NCI-H2227 treated with DMSO at 0.1 percent for 48 hours (cell line): Measurements from ENCODE around the gene PPARGC1A.

Source experiments
- DNase-seq: peaks from one replicate; lab custom pipeline; 2025; lab: John Stamatoyannopoulos, UW

Gene PPARGC1A

DNA sequence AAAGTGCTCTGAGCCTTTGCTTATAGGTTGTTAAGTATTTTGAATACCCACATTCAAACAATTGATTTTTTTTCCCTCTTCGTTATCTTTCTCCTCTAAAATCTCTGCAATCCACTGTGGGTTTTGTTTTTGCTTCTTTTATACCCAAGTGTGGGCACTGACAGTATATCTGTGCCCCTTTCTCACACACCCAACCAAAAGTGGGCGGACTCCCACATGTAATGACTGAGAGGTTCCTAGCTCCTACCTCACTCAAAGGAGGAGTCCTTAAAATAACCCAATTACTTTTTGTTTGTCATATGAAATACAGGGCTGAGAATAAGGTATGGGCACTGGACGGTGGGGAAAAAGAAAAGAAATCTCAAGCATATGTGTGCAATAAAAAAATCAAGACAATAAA, 51.7 kb downstream of the PPARGC1A start:
- no peak for DNase-seq

DNA sequence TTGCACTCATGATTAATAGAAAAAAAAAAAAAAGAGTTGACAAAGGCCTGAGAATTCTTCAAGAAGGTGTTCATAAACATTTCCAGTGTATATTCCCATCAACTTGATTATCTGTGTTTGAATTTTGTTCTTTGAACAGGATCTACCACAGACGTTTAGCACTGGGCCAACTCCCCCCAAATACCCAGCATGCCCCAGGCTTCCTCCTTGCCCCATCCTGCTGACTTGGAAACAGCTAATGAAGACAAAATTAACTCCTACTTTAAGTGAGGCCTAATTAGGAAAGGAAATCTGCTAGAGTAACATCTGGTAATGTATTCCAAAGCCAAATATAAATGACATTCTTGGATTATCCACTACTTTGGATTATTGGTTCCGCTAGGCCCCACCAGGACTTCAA, 52.5 kb downstream of the PPARGC1A start:
- no peak for DNase-seq

DNA sequence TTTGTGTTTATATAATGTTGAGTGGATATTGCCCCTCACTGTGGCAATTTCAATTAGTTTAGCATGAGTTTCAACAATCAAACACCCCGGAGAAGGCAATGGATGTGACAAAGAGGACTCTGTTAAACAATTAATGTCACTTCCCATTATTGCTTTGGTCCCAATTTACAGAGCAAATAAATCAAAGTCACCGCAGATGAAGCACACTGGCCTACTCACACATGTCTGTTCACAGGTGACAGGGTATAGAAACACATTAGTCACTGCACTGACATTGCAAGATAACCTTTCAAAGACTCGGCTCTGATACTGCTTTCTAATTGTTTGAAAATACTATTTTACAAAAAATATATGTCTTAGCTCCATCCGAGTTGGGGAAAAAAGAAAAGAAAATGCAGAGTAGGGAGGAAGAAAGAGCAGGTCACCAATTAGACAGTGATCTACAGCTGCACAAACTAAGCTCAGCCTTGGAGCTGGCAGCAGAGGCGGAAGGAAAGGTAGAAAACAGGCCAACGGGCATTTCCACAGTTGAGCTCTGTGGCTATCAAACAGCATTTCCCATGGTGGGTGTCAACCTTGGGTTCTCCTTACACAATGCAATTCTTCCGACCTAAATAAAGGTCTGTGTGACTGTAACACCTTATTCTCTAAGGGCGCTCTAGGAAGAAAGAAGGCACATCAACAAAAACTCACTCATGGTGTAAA, 53.9 kb downstream of the PPARGC1A start:
- no peak for DNase-seq

DNA sequence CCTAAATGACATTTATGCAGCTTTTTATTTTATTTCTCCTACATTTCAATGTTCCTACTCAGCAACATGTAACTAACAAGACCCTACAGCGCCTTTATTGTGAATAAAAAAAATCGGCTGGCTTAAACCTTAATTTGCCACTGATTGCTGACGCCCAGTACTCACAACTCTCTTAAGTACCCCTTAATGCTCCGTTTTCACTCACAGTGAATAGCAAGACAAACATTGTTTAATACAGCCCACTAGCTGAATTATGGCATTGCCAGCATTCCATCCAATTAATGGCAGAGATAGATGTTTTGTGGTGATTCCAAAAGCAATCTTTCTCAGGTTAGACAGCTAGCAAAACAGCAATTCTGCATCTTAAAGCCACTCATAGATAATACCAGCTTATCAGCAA, 61.1 kb downstream of the PPARGC1A start:
- no peak for DNase-seq

DNA sequence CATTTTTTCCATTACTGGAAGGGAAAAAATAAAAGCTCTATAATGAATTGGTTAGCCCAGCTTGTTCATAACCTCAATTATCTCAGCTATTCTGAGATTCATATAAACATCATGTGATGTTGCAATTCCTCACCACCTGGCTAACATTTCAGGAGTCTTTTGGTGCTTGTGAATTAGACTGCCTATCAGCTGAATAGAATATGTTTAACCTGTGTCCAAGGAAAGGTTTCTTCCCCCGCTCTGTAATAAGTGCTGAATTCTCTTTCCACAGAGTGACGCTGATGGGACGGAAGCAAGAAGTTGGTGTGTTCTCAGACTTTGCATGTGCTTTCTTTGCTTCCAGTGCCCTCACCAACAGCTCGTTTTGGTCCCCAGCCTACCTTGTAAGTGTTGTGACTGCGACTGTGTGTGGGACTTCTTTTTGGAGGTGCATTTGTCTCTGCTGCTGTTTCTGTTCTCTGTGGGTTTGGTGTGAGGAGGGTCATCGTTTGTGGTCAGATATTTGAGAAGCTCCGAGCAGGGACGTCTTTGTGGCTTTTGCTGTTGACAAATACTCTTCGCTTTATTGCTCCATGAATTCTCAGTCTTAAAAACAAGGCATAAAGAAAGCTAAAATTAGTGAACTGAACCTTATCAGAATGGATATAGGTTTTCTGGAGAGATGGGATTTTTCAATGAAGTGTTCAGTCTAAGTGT, 61.7 kb downstream of the PPARGC1A start:
- no peak for DNase-seq

DNA sequence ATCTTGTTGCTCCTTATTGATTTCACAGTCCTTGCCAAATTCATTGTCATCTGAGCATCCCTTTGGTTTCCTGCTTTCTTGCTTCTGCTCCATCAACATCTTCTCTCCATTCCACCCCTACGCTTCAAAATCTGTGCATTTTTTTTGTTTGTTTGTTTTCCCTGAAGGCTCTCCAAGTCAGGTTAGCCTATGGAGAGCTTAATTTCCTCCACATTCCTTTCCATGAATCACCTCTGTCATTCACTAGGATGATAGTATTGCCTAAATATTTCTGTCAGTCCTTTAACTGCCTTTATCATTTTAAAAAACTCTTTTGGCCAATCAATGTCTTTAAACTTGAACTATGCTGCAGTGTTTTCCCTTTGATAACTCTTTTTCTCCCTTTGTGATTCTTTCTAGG, 67.7 kb downstream of the PPARGC1A start:
- no peak for DNase-seq

DNA sequence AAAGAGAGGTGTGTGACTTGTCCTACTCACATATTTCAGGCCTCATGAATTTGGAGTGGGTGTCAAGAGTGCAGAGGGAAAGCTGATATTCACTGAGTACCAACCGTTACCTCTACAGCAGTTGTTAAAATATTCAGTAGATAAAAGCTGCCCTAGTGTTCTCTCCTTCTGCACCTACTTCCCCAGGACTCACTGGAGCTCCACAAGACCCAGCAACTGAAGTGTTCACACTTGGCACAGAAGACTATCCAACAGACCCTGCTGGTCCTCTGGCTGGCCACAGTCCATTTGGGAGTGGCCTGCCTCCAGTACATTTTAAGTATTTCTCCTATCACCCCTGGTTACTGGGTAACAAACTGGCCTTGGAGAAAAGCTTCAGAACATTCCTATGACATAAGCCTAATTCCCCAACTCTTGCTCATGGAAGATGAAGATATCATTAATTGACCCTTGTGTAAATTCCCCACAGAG, 70.8 kb downstream of the PPARGC1A start:
- no peak for DNase-seq

DNA sequence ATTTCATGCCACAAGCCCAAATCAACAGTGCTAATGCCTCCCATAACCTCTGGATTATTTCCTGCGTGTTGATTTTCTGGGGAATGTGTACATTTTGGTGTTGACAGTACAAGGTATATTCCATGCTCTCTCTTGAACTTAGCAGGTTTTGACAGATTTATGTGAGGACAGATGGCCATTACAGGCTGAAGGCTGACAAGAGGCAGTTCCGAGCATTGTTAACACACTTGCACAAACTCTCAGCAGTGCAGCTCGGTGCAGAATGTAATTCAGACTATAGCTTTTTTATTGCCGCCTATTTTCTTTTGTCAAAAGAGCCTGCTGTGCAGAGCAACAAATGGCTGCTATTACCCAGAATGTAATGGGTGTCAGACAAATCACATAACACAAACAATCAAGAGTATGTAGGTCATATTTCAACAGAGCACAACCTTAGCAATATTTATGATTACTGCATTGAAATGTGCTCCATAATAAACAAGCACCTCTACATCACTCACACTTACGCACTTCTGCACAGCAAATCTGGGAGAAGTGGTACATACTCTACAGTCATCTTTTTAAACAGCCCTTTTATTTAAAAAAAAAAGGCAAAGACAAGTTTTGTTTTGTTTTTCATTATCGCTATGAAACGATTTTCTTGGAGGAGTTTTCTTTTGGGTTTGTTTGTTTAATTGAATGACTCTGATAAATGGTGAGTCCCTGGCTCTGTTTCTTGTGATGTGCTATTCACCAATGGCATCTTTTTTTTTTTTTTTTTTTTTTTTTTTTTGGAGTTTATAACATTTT, 71.6 kb downstream of the PPARGC1A start:
- DNase-seq = no peak

DNA sequence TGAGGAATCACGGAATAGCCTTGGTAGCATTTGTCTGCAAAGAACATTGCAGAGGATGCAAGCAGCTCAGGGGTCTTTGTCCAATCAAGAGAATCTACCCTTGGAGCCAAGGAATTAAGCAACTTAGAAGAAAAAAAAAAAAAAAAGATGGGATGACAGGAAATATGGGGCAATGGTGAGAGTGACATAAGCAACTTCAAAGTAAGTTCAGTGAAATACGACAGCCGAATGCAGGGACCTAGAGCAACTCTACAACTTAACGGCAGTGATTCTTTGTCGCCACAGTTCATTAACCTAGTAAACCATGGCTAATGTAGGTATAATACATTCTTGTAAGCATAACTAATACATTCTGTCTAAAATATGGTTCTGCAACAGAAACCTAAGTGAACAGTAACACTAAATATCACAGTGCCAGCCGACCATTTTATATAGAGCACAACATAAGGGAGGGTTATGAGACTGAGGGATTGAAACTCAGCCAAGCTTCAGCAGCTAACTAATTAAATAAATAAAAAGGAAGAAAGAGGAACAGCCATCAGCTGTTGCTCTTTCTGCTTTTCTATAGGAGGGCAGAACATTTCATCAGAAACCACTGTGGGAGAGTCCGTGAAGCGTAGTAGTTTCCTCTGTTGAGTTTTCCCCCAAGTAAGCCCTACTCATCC, 74.7 kb downstream of the PPARGC1A start:
- no peak for DNase-seq

DNA sequence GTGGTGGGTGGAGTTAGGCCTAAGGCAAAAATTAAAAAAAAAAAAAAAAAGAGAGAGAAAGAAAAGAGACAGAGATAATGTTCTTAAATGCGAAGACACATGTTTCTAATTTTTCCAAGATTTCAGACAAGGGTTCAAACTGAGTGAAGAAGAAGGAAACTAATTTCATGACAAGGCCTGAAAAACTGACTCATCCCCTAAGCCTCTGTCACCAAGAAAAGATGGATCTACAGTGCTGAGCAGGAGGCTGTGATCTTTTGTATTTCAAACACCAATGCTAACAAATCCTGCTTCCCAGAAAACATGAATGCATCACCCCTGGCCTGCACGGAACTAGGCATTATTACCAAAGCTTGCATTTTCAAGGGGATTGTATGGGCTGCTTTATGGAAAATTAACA, 75.3 kb downstream of the PPARGC1A start:
- no peak for DNase-seq

DNA sequence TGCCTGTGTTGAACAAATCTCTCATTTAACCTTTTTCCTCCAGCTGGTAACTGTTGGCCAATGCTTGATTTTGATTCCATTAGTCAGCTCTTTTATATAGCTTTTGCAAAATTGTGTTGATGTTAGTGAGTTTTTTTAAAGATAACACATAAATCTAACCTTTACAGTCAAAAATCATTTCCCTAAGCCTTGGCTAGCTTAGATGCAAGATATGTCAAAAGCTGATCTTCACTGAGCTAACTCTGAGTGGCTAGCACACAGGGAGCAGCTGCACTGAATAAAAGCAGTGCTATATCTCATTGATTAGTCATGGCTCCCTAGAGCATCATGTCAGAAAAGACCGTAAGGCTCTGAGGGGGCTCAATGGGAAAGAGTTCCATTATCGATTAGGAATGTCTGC, 78.7 kb downstream of the PPARGC1A start:
- no peak for DNase-seq

DNA sequence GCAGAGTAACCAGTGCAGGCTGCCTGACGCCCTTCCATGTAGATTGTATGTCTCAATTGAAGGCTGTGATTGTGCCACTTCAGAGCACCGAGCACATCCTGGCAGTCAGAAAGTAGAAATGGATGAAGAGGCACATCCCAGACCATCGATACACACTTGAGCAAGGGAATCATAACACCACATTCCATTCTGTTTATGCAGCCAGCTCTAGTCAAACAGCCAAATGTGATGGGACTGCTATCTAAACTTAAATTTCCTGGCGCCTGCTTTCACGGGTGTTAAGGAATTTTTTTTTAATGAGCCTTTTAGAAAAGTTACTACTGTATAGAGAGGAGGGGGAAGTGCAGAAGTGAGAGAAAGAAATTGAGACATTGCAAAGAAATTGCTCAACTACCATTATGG, 84.4 kb downstream of the PPARGC1A start:
- DNase-seq = no peak

DNA sequence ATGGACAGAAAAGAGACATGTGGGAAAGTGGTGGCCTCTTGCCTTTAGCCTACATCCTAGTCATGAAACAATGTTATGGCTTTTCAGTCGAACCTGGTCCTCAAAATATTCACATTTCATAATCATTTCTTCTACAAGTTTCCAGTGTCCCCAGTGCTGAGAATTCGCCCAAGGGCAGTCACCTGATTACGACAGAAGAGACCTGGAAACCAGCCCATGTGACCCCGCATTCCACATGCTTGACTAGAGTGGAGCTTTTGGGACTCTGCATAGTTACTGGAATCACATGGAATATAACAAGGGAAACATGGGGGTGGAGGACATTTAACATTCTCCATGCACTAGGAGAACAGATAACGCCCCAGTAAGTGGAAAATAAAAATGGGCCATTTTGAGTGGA, 100.1 kb downstream of the PPARGC1A start:
- DNase-seq = no peak

DNA sequence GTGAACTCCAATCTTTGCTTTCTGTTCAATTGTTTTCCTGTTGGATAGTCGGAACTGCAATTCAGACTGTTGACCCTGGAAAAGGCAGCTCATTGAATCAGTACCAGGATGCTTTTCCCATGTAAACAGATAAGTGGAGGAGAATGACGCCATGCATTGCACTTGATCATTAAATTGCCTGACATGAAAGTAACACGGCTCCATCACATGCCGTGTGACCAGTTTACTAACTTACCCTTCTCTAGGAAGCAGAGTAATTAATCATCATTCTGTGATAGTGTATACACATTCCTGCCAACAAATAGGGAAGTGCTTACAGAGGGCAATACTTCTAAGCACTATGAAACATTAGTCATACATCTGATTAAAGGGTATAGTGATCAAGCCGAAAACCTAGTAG, 101.4 kb downstream of the PPARGC1A start:
- no peak for DNase-seq

DNA sequence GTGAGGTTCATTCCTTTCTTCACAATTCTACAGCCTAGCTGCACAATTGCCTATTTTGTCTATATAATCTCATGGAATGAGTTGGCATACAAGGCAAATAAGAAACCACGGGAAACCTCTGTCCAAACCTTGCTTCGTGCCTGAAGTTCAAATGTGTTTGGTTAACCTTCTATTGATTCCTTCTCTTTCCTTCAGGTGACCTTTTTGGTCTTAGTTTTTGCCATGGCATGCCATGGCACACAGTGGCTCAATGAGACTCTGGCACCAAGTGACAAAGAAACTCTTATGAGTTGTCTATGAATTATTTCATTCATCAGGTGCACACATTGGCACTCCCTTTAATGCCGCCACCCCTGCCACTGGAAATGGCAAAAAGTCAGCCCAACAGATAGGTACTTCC, 101.8 kb downstream of the PPARGC1A start:
- DNase-seq = no peak

DNA sequence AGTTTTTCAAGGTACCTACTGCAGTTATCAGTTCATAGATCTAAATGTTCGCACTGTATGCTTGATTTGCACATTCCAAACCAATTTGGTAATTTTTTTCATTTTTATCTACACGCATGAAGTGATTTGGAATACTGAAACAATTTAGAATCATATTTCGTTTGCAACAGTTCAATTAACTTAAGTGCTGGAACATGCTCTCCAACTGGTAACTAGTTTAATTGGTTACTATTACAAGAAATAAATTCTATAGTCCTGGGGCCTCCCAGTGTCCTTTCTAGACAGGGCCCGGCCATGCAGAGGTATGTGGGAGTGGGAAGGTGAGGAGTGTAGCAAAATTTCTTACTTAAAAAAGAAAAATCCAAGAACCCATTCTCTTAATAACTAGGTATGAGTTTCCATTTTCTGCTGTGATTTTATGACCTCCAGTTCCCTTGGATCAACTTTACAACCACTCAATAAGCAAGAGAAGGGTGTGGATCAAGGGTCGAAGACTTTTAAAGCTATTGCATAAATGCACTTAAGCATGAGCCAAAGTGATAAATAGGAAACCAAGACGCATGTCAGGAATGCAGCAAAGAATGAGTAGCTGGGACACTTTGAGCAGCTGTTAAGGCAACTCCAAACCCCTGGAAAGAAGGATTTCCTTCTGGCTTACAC, 106.9 kb downstream of the PPARGC1A start:
- DNase-seq = no peak

DNA sequence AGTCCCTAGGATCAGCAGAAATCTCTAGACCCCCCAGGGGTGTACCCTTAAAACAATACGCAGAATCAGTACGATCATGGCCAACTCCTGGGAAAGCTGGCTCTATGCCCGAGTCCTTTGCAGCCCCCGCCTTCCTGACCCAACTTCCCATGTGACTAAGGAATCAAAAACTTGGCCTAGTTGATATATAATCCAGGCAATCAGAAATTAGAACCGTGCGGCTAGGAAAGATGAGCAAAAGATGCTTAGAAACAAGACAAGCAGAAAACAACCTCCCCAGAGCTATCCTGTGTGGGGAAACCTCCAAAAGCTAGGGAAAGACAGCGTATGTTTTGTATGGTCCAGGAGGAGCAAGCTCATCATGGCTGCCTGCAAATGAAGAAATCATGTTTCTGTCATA, 110.0 kb downstream of the PPARGC1A start:
- DNase-seq = no peak

DNA sequence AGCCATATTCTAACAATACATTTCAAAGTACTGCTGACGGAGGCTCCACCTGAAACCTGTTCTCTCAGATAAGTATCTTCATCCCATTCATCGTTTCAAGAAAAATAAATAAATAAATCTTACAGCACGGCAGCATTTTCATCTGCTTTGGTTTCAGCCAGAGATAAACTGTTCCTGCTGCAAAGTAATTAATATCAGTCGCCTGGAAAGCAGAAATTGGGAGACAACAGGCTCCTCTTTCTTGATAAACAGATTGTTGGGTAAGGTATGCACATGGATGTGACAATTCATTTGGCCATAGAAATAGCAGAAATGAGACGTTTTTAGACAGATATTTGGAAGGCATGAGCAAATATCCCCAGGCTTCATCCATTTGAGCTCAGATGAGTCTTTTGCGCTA, 110.4 kb downstream of the PPARGC1A start:
- no peak for DNase-seq

DNA sequence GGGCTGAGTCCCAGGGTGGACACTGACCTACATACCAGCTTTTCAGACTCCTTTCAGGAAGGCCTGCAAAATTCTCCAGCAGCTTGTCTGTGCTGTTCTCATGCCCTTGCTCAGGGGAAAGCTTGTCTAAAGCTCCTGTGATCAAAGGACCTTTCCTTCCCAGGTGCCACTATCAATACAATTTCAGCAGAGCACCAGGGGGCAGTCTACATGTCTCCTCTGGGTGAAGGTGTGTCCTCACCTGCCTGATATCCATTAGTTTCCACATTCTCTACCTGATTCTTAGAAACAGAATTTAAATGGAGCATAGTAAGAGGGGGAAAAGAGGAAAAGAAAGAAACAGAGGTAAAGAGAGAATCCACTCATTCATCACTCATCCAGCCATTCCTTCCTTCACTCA, 114.2 kb downstream of the PPARGC1A start:
- DNase-seq = no peak

DNA sequence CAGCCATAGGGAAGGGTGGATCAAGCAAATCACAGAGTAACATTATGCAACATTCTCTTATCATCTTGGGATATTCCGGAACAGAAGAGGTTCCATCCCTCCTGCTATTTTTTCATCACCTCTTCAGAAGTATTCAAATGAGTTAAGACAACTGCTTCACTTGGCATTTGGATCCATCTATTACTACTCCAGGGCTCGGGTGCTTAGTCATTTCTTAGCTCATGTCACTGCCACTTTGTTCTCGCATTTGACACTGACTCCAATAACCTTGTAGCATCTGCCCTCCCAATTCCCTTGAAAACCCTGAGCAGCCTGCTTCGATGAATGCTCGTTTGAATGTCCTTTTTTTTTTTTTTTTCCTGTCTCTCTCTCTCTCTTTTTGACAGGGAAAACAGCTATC, 114.9 kb downstream of the PPARGC1A start:
- DNase-seq = no peak

DNA sequence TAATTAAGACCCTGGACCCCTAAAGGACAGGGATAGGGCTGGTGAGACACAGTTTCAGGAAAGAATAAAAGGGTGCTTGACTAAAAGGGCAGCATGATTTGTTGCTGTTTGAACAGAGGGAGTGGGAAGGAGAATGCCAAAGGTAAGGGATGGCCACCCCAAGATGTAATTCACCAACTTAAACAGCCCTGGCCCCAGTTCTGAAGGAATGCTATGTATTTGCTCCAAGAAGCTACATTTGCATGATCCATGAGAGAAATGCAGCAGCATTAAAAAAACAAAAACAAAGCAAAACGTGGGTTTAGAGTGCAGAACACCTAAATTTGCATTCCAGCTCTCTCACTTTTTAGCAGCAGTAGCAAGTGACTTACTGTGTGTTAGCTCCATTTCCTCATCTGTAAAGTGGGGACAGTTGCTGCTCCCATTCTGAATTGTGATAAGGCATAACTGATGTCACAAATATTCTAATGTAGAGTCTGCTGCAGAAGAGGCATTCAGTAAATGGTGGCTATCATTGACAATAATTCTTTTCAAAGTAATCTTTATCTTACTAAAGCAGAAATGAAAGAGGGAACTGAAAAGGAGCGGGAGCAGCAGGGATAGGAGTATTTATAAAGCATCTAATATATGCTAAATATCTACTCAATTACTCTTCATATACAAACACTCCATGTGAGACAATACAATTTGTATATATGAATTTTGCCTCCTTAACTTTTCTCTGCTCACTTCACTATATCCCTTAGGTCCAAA, 115.8 kb downstream of the PPARGC1A start:
- DNase-seq = no peak
